Fibroblast of peridontal ligament (primary cell): ENCODE data around the gene PIP4K2C.
"Not testable (repeated sequence)": the region's sequence is repeated elsewhere in the genome, so short reads cannot be mapped to it uniquely, and the experiment has no call there.

Experiments used
- DNase-seq: peaks from one replicate; pipeline ENCODE4 v3.0.0-alpha.2; 2010; ENCODE audit errors: extremely low read depth

The PIP4K2C gene

GRCh38 chr12:57609781-57610553, 19.0 kb downstream of the PIP4K2C start:
- DNase-seq = no peak

DNA sequence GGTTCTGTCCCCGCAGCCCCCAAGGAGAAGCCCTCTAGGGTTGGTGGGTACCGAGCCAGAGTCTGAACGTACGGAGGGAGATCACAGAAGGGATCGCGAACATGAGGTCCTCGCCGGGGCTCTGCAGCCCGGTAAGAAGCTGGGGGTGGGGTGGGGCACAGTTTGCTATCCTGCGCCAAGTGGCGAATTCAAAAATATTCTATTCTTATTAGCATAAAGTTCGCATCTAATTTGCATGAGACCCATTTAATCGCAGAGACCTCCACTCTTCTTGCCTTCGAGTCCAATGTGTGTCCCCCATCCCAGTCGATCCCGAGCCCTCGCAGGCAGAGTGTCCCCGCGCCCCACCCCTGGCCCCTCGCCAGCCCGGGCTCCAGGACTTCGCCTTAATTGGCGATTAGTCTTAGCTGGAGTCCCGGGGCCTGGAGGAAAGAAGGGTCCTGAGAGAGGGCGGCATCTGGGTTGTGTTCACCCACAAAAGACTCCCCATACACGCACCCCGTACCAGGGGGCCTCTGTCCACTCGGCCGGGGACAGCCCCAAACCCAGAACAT, 19.6 kb downstream of the PIP4K2C start:
- no peak for DNase-seq

DNA sequence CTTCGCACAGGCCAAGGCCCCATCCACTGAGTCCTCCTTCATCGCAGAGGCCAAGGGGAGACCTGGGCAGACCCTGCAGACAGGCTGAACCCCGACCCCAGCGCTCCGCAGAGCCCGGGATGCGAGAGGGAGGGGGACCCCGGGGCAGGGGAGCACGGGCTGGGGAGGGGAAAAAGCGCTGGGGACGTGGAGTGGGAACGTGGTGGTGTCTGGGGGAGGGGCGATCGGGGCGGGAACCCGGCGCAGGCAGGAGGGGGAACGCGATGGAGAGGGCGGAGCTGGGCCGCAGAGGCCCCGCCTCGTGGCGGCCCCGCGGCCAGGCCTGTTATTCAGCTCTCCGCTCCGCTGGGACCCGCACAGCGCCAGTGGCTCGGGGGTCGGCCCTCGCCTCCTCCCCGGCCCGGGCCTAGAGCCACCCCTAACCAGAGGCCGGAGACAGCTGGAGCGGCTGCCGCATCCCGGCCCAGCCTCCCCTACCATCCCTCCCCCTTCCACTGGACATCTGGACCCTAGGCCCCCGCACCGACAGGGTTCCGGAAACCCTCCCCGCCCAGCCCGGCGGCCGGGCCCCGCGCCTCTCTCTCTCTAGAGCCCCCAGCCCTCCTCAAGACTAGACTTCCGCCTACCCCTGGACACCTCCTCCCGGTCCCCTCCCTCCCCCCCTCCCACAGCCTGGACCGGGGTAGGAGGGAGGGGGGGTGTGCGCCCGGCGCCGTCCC, 20.3 kb downstream of the PIP4K2C start, which contains the start of gene ARHGEF25:
ARHGEF25 (plus strand) TSS at position 328 of the 719 bp plus-strand sequence. CDS start 460 bp downstream, outside the sequence.
- DNase-seq = peak; percentile 40

- no peak for DNase-seq
Observed at GRCh38 chr12:57611827-57612710, 21.1 kb downstream of the PIP4K2C start.

DNA sequence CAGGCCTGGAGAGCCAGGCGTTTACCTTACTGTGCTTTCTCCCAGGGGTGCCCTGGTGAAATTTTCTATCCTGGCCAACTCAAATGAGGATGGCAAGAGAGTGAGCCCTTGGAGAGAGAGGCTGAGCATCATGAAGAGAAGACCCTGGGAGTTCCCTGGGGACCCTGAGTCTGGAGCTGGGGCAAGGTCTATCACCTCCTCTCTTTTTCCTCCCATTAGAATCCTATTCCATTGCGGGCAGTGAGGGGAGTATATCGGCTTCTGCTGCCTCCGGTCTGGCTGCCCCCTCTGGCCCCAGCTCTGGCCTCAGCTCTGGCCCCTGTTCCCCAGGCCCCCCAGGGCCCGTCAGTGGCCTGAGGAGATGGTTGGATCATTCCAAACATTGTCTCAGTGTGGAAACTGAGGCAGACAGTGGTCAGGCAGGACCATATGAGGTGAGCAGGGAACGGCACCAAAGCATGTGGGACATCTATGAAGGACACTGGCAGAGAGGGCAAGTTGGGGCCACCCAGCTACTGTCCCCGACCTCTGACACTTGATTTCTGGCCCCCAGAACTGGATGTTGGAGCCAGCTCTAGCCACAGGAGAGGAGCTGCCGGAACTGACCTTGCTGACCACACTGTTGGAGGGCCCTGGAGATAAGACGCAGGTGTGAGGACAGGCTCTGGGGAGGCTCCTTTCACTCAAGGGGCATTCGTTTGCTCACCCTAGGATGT, 21.9 kb downstream of the PIP4K2C start:
- no peak for DNase-seq

GRCh38 chr12:57613427-57614109, 22.6 kb downstream of the PIP4K2C start:
- no peak for DNase-seq

GRCh38 chr12:57614178-57614947, 23.4 kb downstream of the PIP4K2C start:
- peak; percentile 15 for DNase-seq

- no peak for DNase-seq
Observed at GRCh38 chr12:57614948-57615500, 24.0 kb downstream of the PIP4K2C start.

DNA sequence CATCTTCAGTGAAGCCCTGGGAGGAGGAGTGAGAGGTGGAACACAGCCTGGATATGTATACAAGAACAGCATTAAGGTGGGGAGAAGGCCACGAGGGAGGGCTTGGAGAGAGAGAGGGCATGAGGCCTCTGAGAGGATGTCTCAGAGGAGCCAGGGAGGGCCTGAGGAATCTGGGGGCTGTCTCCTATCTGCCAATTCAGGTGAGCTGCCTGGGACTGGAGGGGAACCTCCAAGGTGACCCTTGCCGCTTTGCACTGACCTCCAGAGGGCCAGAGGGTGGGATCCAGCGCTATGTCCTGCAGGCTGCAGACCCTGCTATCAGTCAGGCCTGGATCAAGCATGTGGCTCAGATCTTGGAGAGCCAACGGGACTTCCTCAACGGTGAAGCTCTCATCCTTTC, 24.6 kb downstream of the PIP4K2C start:
- DNase-seq = no peak

- peak; percentile 57 for DNase-seq
Observed at GRCh38 chr12:57616383-57617101, 25.6 kb downstream of the PIP4K2C start.

- no peak for DNase-seq
Observed at GRCh38 chr12:57617942-57618341, 26.9 kb downstream of the PIP4K2C start.

DNA sequence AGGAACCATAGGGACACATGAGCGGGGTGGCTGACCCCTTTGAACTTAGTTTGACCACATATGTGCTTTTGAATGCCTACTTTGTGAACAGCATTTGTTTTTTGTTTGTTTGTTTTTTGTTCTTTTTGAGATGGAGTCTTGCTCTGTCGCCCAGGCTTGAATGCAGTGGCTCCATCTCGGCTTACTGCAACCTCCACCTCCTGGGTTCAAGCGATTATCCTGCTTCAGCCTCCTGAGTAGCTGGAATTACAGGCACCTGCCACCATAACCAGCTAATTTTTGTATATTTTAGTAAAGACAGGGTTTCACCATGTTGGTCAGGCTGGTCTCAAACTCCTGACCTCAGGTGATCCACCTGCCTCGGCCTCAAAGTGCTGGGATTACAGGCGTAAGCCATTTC, 27.4 kb downstream of the PIP4K2C start:
- DNase-seq = not testable (repeated sequence)

DNA sequence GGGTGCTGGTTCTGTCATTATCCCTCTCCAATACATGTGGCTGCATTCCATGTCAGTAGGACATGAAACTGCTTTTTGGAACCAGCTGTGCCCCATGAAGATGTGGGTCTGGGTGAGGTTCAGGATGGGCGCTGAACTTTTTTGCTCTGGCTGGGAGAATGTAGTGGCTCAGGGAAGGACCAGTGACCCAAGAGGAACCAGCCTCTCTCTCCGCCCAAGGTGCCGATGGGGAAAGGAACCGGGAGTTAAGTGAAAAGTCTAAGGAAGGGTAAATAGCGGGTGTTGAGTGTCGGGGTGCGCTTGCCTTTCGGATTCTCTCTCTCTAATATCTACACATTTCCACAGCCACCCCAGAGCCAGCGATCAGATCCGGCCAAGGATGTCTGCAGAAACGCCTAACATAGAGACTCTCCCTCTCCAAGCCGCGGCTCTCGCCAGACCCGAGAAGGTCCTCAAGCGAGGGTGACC, 28.0 kb downstream of the PIP4K2C start:
- DNase-seq = no peak

DNA sequence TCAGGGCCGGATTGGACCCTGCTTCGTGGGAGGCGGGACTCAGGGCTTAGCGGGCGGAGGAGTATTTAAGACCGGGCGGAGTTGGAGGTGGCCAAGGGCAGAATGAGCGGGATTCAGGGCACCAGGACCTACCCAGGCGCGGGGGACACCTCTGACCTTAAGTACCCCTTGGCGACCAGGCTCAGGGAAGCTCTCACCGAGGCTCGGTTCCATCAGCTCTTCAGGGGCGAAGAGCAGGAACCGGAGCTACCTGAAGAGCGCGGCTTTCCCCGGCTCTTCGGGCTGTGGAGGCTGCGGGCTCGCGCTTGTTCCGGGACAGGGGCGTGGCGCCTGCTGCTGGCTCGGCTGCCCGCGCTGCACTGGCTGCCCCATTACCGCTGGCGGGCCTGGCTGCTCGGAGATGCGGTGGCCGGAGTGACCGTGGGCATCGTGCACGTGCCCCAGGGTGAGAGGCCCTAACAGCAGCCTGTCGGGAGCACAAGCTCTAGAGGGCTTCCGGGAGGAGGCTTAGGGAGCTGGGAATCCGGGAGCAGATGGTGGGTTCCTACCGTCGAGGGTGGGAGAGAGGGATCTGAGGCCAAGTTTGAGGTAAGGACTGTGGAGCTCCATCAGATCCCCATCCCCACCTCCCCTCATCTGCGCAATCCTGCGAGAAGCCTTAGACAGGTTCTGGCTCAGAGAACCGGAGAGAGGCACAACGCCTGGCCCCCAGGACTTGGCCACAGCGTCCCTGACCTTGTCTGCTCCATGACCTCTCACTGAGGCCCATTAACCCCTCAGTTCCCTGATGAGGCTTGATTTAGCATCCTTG, 28.6 kb downstream of the PIP4K2C start:
- DNase-seq = no peak

DNA sequence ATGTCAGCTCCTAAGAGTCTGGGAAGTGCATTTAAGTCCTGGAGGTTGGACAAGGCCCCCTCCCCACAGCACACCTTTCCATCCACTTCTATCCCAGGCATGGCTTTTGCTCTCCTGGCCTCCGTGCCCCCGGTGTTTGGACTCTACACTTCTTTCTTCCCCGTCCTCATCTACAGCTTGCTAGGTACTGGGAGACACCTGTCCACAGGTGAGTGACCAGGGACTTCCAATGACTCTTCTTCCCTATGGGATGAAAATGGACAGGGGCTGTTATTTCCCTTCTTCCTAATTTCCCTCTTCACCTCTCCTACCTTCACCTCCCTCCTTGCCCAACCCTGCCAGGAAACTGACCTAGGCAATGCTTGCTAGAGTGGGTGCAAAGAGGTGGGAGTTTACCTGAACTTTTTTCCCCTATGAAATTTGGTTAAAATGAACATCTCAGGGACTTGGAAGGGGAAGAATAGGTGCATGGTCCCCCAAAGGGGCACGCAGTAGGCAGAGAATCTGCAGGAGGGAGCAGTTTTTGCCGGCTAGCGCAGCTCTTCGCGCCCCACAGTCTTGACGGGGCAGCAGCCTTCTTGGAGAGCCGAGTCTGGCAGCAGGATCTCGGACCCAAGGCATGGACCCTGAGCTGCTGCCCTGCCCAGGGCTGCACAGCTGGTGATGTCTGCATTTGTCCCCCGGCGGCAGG, 29.4 kb downstream of the PIP4K2C start:
- DNase-seq = no peak

DNA sequence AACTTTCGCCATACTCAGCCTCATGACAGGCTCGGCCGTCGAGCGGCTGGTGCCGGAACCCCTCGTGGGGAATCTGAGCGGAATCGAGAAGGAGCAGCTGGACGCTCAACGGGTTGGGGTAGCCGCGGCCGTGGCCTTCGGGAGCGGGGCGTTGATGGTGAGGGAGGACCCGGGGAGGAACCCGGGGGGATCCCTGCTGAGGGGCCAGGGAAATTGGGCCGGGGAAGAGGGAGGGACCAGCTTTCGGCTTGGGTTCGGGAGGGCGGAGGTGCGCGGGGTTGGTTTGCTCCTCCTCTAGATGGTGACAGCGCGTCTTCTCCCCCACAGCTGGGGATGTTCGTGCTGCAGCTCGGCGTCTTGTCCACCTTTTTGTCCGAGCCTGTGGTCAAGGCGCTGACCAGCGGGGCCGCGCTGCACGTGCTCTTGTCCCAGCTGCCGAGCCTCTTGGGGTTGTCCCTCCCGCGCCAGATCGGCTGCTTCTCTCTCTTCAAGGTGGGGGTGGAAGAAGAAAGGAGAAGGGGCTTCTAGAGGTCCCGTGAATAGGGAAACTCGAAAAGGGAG, 30.0 kb downstream of the PIP4K2C start:
- DNase-seq = no peak
